ENCODE results near the gene FRMD4A. TPM values are rescaled to one million over a fixed set of nuclear protein-coding genes. Genes with fewer than 3 reads are reported as not detected.

Gene FRMD4A
- total RNA-seq, 4 donors from 2014 or later = 4.0 to 12.7 (median 5.6) TPM

GRCh38 chr10:14087566-14087965 is 243.2 kb downstream of the FRMD4A start:
- no peak for DNase-seq
- 80 to 90% methylated on average over 6 to 7 of the region's 7 CpGs for WGBS, 2 donors (ENCODE audit: low coverage in 1 of 2)
- no peak for TF ChIP-seq CTCF (IDR thresholded peaks at IDR 0.05)
- TF ChIP-seq POLR2A (IDR thresholded peaks at IDR 0.05) = no peak
- TF ChIP-seq POLR2AphosphoS5 (IDR thresholded peaks at IDR 0.05) = no peak
- no peak for TF ChIP-seq EP300 (IDR thresholded peaks at IDR 0.05; ENCODE audit: low read depth)
- Histone ChIP-seq H3K4me3 (no peak overlapping the region), H3K9me3 (no peaks in the 10 kb centered on the region), H3K36me3 (no peaks in the 10 kb centered on the region), H3K4me1 (no peaks in the 10 kb centered on the region), H3K27ac (no peak overlapping the region), H3K27me3 (peaks cover 4% of the 10 kb centered on the region)
- in situ Hi-C loops (cut with MboI; ENCODE audit: low pct_ligation_motif_present in 1 of 4, low pct_unique_long_range_greater_than_20kb in 1 of 4, low sequenced_read_pairs in 3 of 4) = loop anchor here in 1 of 4 donors (25.0 kb wide), 1 partner anchor 300 kb away; no protein-coding TSS in a partner anchor
- intact Hi-C loops (cut with DNase I; ENCODE audit: low total_unique reads) = no loop called here

GRCh38 chr10:14086596-14086995 is 244.1 kb downstream of the FRMD4A start:
- H3K4me3 ChIP-seq = no peak overlapping the region
- H3K36me3 ChIP-seq = no peaks in the 10 kb centered on the region
- no peak for TF ChIP-seq EP300 (IDR thresholded peaks at IDR 0.05; ENCODE audit: low read depth)
- no peak for TF ChIP-seq POLR2AphosphoS5 (IDR thresholded peaks at IDR 0.05)
- no peak for TF ChIP-seq POLR2A (IDR thresholded peaks at IDR 0.05)
- TF ChIP-seq CTCF (IDR thresholded peaks at IDR 0.05) = no peak
- H3K27me3 ChIP-seq = peaks cover 4% of the 10 kb centered on the region
- H3K27ac ChIP-seq = no peak overlapping the region
- no peak for DNase-seq
- H3K4me1 ChIP-seq = no peaks in the 10 kb centered on the region
- no peaks in the 10 kb centered on the region for H3K9me3 ChIP-seq
- intact Hi-C loops (cut with DNase I; ENCODE audit: low total_unique reads) (no loop called here), in situ Hi-C loops (cut with MboI; ENCODE audit: low pct_ligation_motif_present in 1 of 4, low pct_unique_long_range_greater_than_20kb in 1 of 4, low sequenced_read_pairs in 3 of 4) (loop anchor here in 1 of 4 donors (25.0 kb wide), 1 partner anchor 299 kb away; no protein-coding TSS in a partner anchor)
- WGBS, 2 donors (ENCODE audit: low coverage in 1 of 2) = 41 to 54% methylated on average over 2 to 3 of the region's 3 CpGs

- in situ Hi-C loops (cut with MboI; ENCODE audit: low pct_ligation_motif_present in 1 of 4, low pct_unique_long_range_greater_than_20kb in 1 of 4, low sequenced_read_pairs in 3 of 4) = loop anchor here in 1 of 4 donors (25.0 kb wide), 1 partner anchor 298 kb away; no protein-coding TSS in a partner anchor
- TF ChIP-seq POLR2A (IDR thresholded peaks at IDR 0.05) (no peak), EP300 (IDR thresholded peaks at IDR 0.05; ENCODE audit: low read depth) (no peak), POLR2AphosphoS5 (IDR thresholded peaks at IDR 0.05) (no peak), CTCF (IDR thresholded peaks at IDR 0.05) (no peak)
- H3K9me3 ChIP-seq = no peaks in the 10 kb centered on the region
- H3K4me3 ChIP-seq = no peak overlapping the region
- no peaks in the 10 kb centered on the region for H3K36me3 ChIP-seq
- intact Hi-C loops (cut with DNase I; ENCODE audit: low total_unique reads) = no loop called here
- H3K4me1 ChIP-seq = no peaks in the 10 kb centered on the region
- peaks cover 4% of the 10 kb centered on the region for H3K27me3 ChIP-seq
- DNase-seq = no peak
- no peak overlapping the region for H3K27ac ChIP-seq
- WGBS, 2 donors (ENCODE audit: low coverage in 1 of 2) = 77 to 78% methylated on average over 6 to 7 of the region's 7 CpGs
Measured at GRCh38 chr10:14084875-14085274, 245.8 kb downstream of the FRMD4A start.

- TF ChIP-seq POLR2AphosphoS5 (IDR thresholded peaks at IDR 0.05) (no peak), EP300 (IDR thresholded peaks at IDR 0.05; ENCODE audit: low read depth) (no peak), POLR2A (IDR thresholded peaks at IDR 0.05) (no peak), CTCF (IDR thresholded peaks at IDR 0.05) (no peak)
- Histone ChIP-seq H3K4me3 (no peak overlapping the region), H3K27ac (no peak overlapping the region), H3K36me3 (no peaks in the 10 kb centered on the region), H3K9me3 (no peaks in the 10 kb centered on the region), H3K27me3 (no peaks in the 10 kb centered on the region), H3K4me1 (no peaks in the 10 kb centered on the region)
- intact Hi-C loops (cut with DNase I; ENCODE audit: low total_unique reads) (no loop called here), in situ Hi-C loops (cut with MboI; ENCODE audit: low pct_ligation_motif_present in 1 of 4, low pct_unique_long_range_greater_than_20kb in 1 of 4, low sequenced_read_pairs in 3 of 4) (loop anchor here in 1 of 4 donors (25.0 kb wide), 1 partner anchor 293 kb away; no protein-coding TSS in a partner anchor)
- WGBS, 2 donors (ENCODE audit: low coverage in 1 of 2) = 43 to 72% methylated on average over 3 to 4 of the region's 4 CpGs
- DNase-seq = no peak
Measured at GRCh38 chr10:14080795-14081194, 249.9 kb downstream of the FRMD4A start.
